Fibroblast of lung (primary cell): Measurements from ENCODE around the gene RTCB. TPM values are rescaled to one million over a fixed set of nuclear protein-coding genes. Genes with fewer than 3 reads are reported as not detected.

Experiments
- DNase-seq, 2 donors: peaks; one replicate each; pipeline versions ENCODE4 v3.0.0 to v3.0.0-alpha.2; 2010; ENCODE audit warnings: low read depth in 2 of 2
- H2AFZ ChIP-seq: 2 replicates; pipeline ENCODE4 v1.5.1; 2012; ENCODE audit warnings: low read length, control low read depth, inconsistent platforms
- H3K27ac ChIP-seq: 2 replicates; pipeline ENCODE4 v1.5.1; 2011; ENCODE audit warnings: low read length, control low read depth; ENCODE audit not compliant: insufficient read depth
- H3K27me3 ChIP-seq: 2 replicates; pipeline ENCODE4 v1.5.1; 2011; ENCODE audit warnings: mild to moderate bottlenecking, low read length; ENCODE audit not compliant: control insufficient read depth, insufficient read depth
- H3K36me3 ChIP-seq: 2 replicates; pipeline ENCODE4 v1.5.1; 2011; ENCODE audit warnings: low read length; ENCODE audit not compliant: control insufficient read depth, insufficient read depth
- H3K4me1 ChIP-seq: 2 replicates; pipeline ENCODE4 v1.5.1; 2011; ENCODE audit warnings: low read length; ENCODE audit not compliant: control insufficient read depth, insufficient read depth; ENCODE audit errors: extremely low read depth
- H3K4me2 ChIP-seq: 2 replicates; pipeline ENCODE4 v1.5.1; 2011; ENCODE audit warnings: low read length, control low read depth; ENCODE audit not compliant: insufficient read depth; ENCODE audit errors: extremely low read depth
- H3K4me3 ChIP-seq, 4 experiments: fragments of 200-600 bp in 1 of 4; sonication (generic) in 1 of 4; replicated peaks in 1 of 4; 2 replicates each; pipeline ENCODE4 v1.5.1; 2011 to 2016; ENCODE audit warnings: low read length in 4 of 4, low read depth in 3 of 4, mild to moderate bottlenecking in 3 of 4, control low read depth in 2 of 4, inconsistent platforms in 1 of 4, mixed read lengths in 1 of 4; ENCODE audit not compliant: insufficient read depth in 1 of 4; ENCODE audit errors: control extremely low read depth in 1 of 4
- H3K79me2 ChIP-seq: 2 replicates; pipeline ENCODE4 v1.5.1; 2012; ENCODE audit warnings: mild to moderate bottlenecking, low read length, inconsistent platforms; ENCODE audit not compliant: control insufficient read depth, insufficient read depth
- H3K9ac ChIP-seq: 2 replicates; pipeline ENCODE4 v1.5.1; 2011; ENCODE audit warnings: mild to moderate bottlenecking, low read length, control low read depth; ENCODE audit not compliant: insufficient read depth
- H3K9me3 ChIP-seq: 2 replicates; pipeline ENCODE4 v1.5.1; 2012; ENCODE audit warnings: low read depth, low read length; ENCODE audit not compliant: control insufficient read depth, insufficient read depth
- H4K20me1 ChIP-seq: 2 replicates; pipeline ENCODE4 v1.5.1; 2011; ENCODE audit warnings: low read length; ENCODE audit not compliant: control insufficient read depth, insufficient read depth; ENCODE audit errors: extremely low read depth
- EZH2 ChIP-seq: IDR thresholded peaks from 2 replicates; pipeline ENCODE4 v1.5.1; 2012; ENCODE audit warnings: low read length, control low read depth, mild to moderate bottlenecking; ENCODE audit errors: missing control alignments
- polyA plus RNA-seq, 2 donors: library from polyadenylated mRNA; depleted of rRNA in 1 of 2; stranded (reverse) in 1 of 2; unstranded in 1 of 2; fragments of >200 nt; gene quantifications; 2 replicates each; pipeline ENCODE4 v1.2.1, GENCODE V29; 2011 to 2012; ENCODE audit warnings: missing spikeins in 1 of 2
- total RNA-seq: library from RNA; depleted of rRNA; stranded (reverse); fragments of >200 nt; gene quantifications from 2 replicates; pipeline ENCODE4 v1.2.1, GENCODE V29; 2014
- TF ChIP-seq, protein P1 (sequence below), 2 donors: IDR thresholded peaks in 1 of 2; conservative IDR thresholded peaks in 1 of 2; 1 replicate in 1 of 2; 2 replicates in 1 of 2; pipeline ENCODE4 v1.5.1; 2011 to 2012; ENCODE audit warnings: low read length in 2 of 2, control low read depth in 1 of 2, inconsistent platforms in 1 of 2, low read depth in 1 of 2, mild to moderate bottlenecking in 1 of 2

RTCB gene
- total and polyA plus RNA-seq, 2 donors (not counting 1 experiment from before 2014, with no cell fraction given) = 88.7 to 111 TPM

DNA sequence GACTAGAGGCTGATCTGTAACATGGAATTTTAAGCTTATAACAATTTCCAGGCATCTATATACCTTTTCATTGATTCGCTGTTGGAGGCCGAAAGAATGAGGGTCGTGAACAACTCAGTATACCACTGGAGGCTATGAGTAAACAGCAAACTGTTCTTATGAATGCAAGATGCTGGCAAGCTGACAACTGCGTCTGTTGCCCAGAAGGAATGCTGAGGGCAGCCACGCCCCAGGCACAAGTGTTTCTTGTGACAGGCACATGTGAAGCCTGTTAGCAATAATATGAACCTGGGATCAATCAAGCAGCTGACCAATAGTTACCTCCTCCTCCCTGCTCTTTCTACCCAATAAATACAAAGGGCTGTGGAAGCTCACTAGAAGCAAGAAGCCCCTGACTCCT, 15.3 kb downstream of the RTCB start:
- Histone ChIP-seq H4K20me1 (no peaks in the 10 kb centered on the region), H3K9ac (no peak overlapping the region), H3K36me3 (peaks cover 14% of the 10 kb centered on the region), H3K4me1 (no peaks in the 10 kb centered on the region), H3K9me3 (no peaks in the 10 kb centered on the region), H3K27me3 (no peaks in the 10 kb centered on the region), H3K79me2 (no peaks in the 10 kb centered on the region), H2AFZ (no peak overlapping the region), H3K4me2 (no peak overlapping the region), H3K27ac (no peak overlapping the region), H3K4me3 (no peak overlapping the region)
- DNase-seq = peak in 1 of 2 donors; percentile 13
- TF ChIP-seq, protein P1, sequence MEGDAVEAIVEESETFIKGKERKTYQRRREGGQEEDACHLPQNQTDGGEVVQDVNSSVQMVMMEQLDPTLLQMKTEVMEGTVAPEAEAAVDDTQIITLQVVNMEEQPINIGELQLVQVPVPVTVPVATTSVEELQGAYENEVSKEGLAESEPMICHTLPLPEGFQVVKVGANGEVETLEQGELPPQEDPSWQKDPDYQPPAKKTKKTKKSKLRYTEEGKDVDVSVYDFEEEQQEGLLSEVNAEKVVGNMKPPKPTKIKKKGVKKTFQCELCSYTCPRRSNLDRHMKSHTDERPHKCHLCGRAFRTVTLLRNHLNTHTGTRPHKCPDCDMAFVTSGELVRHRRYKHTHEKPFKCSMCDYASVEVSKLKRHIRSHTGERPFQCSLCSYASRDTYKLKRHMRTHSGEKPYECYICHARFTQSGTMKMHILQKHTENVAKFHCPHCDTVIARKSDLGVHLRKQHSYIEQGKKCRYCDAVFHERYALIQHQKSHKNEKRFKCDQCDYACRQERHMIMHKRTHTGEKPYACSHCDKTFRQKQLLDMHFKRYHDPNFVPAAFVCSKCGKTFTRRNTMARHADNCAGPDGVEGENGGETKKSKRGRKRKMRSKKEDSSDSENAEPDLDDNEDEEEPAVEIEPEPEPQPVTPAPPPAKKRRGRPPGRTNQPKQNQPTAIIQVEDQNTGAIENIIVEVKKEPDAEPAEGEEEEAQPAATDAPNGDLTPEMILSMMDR (conservative IDR thresholded peaks at IDR 0.05 in 1 of 2, IDR thresholded peaks at IDR 0.05 in 1 of 2; ENCODE audit: low read depth in 1 of 2, low read length in 2 of 2) = no peak
- TF ChIP-seq EZH2 = no peak

DNA sequence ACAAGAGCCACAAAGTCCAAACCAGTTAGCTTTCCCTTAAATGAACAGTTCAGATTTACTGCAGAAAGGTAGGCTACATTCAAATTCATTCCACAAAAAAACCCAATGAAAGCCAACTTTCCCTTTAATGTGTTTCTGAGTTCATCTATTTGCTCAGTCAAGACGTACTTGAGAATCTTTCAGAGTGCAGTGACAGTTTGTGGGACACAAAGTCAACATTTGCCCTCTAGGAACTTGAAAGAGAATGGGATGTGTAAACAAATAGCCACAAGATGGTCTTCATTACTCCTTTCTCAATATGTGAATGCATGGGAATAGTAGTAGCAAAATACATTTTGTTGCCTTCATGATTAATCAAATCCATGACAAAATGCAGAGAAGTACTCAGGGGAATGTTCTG, 15.8 kb downstream of the RTCB start:
- Histone ChIP-seq H3K9me3 (no peaks in the 10 kb centered on the region), H3K4me3 (no peak overlapping the region), H2AFZ (no peak overlapping the region), H3K79me2 (no peaks in the 10 kb centered on the region), H3K4me2 (no peak overlapping the region), H3K36me3 (peaks cover 10% of the 10 kb centered on the region), H3K27ac (no peak overlapping the region), H3K4me1 (no peaks in the 10 kb centered on the region), H3K9ac (no peak overlapping the region), H3K27me3 (no peaks in the 10 kb centered on the region), H4K20me1 (no peaks in the 10 kb centered on the region)
- no peak for DNase-seq
- TF ChIP-seq, protein P1 (conservative IDR thresholded peaks at IDR 0.05 in 1 of 2, IDR thresholded peaks at IDR 0.05 in 1 of 2; ENCODE audit: low read depth in 1 of 2, low read length in 2 of 2) = no peak

DNA sequence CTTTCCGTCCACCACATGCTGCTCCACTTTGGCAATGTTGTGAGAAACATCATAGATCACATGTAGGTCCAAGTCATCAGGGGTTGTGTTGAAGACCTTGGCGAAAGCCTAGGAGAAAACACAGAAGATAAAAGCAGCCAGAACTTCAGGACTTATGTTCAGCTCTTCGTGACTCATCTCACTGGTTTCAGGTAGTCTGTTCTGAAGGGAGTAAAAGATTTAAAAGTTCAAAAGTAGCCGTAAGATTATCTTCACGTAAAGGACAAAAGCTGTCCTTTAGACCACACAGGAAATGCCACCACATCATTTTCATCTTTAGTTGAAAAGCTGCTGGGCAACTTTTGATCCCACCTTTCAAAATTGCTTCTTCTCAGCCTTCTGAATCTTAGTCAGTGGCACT, 16.9 kb downstream of the RTCB start:
- H3K4me1 ChIP-seq = no peaks in the 10 kb centered on the region
- H4K20me1 ChIP-seq = no peaks in the 10 kb centered on the region
- no peak for DNase-seq
- H3K79me2 ChIP-seq = no peaks in the 10 kb centered on the region
- H2AFZ ChIP-seq = no peak overlapping the region
- no peak overlapping the region for H3K27ac ChIP-seq
- no peak overlapping the region for H3K9ac ChIP-seq
- H3K36me3 ChIP-seq = peaks cover 7% of the 10 kb centered on the region
- H3K27me3 ChIP-seq = no peaks in the 10 kb centered on the region
- TF ChIP-seq, protein P1 (conservative IDR thresholded peaks at IDR 0.05 in 1 of 2, IDR thresholded peaks at IDR 0.05 in 1 of 2; ENCODE audit: low read depth in 1 of 2, low read length in 2 of 2) = no peak
- TF ChIP-seq EZH2 = no peak
- no peaks in the 10 kb centered on the region for H3K9me3 ChIP-seq
- H3K4me3 ChIP-seq = no peak overlapping the region
- H3K4me2 ChIP-seq = no peak overlapping the region
